ENCODE results near the gene KLHL3. TPM values are rescaled to one million over a fixed set of nuclear protein-coding genes. Genes with fewer than 3 reads are reported as not detected.

The KLHL3 gene
- total and polyA plus RNA-seq, 9 of the 15 experiments (the other 6 are each of a cell fraction or from before 2014, with no cell fraction given): under 0.01 to 1.5 (median 0.22) TPM

DNA sequence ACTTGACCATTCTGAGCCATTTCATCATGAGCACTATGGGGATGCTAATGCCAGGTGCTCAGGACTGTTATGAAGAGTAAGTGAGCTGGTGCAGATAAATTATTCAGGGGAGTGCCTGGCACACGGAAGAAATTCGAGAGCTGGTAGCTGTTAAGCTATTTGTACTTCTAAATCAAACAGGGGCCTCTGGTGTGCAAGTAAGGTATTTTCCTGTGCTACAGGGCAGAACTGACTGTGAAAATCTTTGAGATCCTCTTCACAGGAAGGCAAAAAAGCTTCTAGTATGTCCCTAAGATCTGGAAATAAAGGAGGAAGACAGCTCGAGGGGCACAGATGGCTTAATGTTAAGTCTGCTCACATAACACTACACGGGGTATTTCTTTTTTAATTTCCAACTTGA lies 130.5 kb downstream of the KLHL3 start (continued):
- TF ChIP-seq, protein P1, sequence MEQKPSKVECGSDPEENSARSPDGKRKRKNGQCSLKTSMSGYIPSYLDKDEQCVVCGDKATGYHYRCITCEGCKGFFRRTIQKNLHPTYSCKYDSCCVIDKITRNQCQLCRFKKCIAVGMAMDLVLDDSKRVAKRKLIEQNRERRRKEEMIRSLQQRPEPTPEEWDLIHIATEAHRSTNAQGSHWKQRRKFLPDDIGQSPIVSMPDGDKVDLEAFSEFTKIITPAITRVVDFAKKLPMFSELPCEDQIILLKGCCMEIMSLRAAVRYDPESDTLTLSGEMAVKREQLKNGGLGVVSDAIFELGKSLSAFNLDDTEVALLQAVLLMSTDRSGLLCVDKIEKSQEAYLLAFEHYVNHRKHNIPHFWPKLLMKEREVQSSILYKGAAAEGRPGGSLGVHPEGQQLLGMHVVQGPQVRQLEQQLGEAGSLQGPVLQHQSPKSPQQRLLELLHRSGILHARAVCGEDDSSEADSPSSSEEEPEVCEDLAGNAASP (IDR thresholded peaks at IDR 0.05): no peak

DNA sequence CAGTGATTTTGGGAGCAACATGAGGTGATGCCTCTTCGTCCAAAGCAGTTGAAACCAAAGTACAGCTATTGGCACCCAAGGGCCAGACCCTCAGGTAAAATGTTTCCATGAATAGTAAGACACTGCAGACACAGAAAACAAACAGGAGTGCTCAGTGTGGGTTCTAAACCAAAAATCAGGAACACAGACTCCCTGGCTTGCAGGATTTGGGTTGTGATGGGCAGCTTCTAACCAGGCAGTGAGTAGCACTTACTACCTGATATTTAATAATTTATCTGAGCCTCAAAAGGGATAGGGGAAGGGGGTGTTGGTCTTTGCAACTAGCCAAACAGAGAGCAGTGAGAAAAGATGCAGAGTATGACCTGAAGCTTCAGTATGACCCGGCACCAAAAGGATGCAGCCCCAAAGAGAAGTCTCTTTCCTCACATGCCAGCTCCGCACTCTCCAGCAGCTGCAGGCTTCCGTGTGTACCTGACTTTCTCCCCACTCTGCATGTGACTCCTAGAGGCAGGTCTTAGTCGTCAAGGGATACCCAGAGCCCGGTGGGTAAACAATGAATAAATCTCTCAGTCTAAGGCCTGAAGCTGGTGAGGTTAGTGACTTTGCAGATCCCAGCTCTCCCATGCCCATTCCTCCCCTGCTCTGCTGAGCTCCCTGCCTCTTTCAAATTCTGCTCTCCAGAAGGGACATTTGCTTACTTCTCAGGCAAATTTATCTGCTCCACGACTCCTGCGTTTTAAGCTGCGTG lies 131.4 kb downstream of the KLHL3 start:
- Histone ChIP-seq H3K27ac (ENCODE audit: extremely low read depth, low read depth, low read length) (no peak overlapping the region), H3K9me3 (replicated peaks; ENCODE audit: control insufficient read depth, insufficient read depth, low read depth, low read length) (no peaks in the 10 kb centered on the region), H3K36me3 (ENCODE audit: control insufficient read depth, insufficient read depth, low read length) (no peaks in the 10 kb centered on the region), H3K9ac (ENCODE audit: insufficient read depth in 1 of 2, low read depth in 2 of 2, low read length in 2 of 2) (no peak overlapping the region), H2AFZ (ENCODE audit: low read depth, low read length) (no peak overlapping the region), H3K4me3 (no peak overlapping the region), H3K27me3 (ENCODE audit: control insufficient read depth in 2 of 2, insufficient read depth in 2 of 2, low read length in 2 of 2) (peaks cover 9 to 33% of the 10 kb centered on the region in 2 experiments; a peak in 4 of 5 replicates), H4K20me1 (replicated peaks; ENCODE audit: control insufficient read depth, insufficient read depth, low read length) (no peaks in the 10 kb centered on the region; the same call in 1 of the 2 replicates), H3K4me2 (ENCODE audit: insufficient read depth, low read length) (no peak overlapping the region), H3K79me2 (ENCODE audit: control insufficient read depth, insufficient read depth, low read length) (no peaks in the 10 kb centered on the region), H3K9me1 (ENCODE audit: control insufficient read depth, insufficient read depth, low read length) (no peaks in the 10 kb centered on the region), H3K4me1 (replicated peaks in 1 of 2; ENCODE audit: control insufficient read depth in 2 of 2, insufficient read depth in 2 of 2, low read length in 2 of 2) (no peaks in the 10 kb centered on the region)
- TF ChIP-seq CCNT2 (IDR thresholded peaks at IDR 0.05; ENCODE audit: borderline replicate concordance, extremely low read depth, insufficient read length, low read depth, low read length) (no peak), CEBPB (tag; IDR thresholded peaks at IDR 0.05) (no peak), ZNF146 (CRISPR knock-in tag; IDR thresholded peaks at IDR 0.05; ENCODE audit: unreplicated experiment) (no peak), ZBED1 (IDR thresholded peaks at IDR 0.05) (no peak), ZNF133 (CRISPR knock-in tag; IDR thresholded peaks at IDR 0.05) (no peak)
- TF ChIP-seq, protein P2, sequence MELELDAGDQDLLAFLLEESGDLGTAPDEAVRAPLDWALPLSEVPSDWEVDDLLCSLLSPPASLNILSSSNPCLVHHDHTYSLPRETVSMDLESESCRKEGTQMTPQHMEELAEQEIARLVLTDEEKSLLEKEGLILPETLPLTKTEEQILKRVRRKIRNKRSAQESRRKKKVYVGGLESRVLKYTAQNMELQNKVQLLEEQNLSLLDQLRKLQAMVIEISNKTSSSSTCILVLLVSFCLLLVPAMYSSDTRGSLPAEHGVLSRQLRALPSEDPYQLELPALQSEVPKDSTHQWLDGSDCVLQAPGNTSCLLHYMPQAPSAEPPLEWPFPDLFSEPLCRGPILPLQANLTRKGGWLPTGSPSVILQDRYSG (tag; conservative IDR thresholded peaks at IDR 0.05; ENCODE audit: low read depth): no peak
- TF ChIP-seq, protein P3, sequence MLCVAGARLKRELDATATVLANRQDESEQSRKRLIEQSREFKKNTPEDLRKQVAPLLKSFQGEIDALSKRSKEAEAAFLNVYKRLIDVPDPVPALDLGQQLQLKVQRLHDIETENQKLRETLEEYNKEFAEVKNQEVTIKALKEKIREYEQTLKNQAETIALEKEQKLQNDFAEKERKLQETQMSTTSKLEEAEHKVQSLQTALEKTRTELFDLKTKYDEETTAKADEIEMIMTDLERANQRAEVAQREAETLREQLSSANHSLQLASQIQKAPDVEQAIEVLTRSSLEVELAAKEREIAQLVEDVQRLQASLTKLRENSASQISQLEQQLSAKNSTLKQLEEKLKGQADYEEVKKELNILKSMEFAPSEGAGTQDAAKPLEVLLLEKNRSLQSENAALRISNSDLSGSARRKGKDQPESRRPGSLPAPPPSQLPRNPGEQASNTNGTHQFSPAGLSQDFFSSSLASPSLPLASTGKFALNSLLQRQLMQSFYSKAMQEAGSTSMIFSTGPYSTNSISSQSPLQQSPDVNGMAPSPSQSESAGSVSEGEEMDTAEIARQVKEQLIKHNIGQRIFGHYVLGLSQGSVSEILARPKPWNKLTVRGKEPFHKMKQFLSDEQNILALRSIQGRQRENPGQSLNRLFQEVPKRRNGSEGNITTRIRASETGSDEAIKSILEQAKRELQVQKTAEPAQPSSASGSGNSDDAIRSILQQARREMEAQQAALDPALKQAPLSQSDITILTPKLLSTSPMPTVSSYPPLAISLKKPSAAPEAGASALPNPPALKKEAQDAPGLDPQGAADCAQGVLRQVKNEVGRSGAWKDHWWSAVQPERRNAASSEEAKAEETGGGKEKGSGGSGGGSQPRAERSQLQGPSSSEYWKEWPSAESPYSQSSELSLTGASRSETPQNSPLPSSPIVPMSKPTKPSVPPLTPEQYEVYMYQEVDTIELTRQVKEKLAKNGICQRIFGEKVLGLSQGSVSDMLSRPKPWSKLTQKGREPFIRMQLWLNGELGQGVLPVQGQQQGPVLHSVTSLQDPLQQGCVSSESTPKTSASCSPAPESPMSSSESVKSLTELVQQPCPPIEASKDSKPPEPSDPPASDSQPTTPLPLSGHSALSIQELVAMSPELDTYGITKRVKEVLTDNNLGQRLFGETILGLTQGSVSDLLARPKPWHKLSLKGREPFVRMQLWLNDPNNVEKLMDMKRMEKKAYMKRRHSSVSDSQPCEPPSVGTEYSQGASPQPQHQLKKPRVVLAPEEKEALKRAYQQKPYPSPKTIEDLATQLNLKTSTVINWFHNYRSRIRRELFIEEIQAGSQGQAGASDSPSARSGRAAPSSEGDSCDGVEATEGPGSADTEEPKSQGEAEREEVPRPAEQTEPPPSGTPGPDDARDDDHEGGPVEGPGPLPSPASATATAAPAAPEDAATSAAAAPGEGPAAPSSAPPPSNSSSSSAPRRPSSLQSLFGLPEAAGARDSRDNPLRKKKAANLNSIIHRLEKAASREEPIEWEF (CRISPR knock-in tag; IDR thresholded peaks at IDR 0.05): no peak
- ChIA-PET POLR2A (interaction anchor here (0.6 to 0.7 kb wide), 2 partner anchors 21 to 736 kb away, joined by 3 read pairs; no protein-coding TSS in a partner anchor), CTCF (ENCODE audit: low intra/inter-chr PET ratio) (interaction anchor here (0.5 kb wide), 1 partner anchor 439 kb away, joined by 5 read pairs; no protein-coding TSS in a partner anchor)
- 0% methylated on average over 9 of the region's 9 CpGs for WGBS (ENCODE audit: insufficient coverage, low coverage, missing lambda C conversion rate)
- ATAC-seq (no peak), FAIRE-seq (no peak), DNase-seq (ENCODE audit: extremely low read depth in 1 of 4, low spot score in 3 of 4) (no peak)
- intact Hi-C loops (cut with micrococcal nuclease) (no loop called here), in situ Hi-C loops (cut with MboI) (no loop called here)
- BruUV-seq (replicated peaks): no TSS peak
